AG04449 (cell line): ENCODE results near the gene OR51I1.

Experiments
- CTCF ChIA-PET: fragments of 350-600 bp; formaldehyde crosslinking; extraction: SDS; loops from one replicate; lab custom pipeline; 2021; ENCODE audit warnings: antibody characterized with exemption; lab: Yijun Ruan, JAX
- POLR2A ChIA-PET: fragments of 400-600, 350-600 bp; formaldehyde crosslinking; extraction: SDS; loops from one replicate; lab custom pipeline; 2020; ENCODE audit warnings: antibody characterized with exemption, inconsistent platforms; lab: Yijun Ruan, JAX
- DNase-seq: peaks from one replicate; pipeline ENCODE4 v3.0.0-alpha.2; 2010; ENCODE audit warnings: low read depth, low spot score
- H3K4me3 ChIP-seq: 2 replicates; pipeline ENCODE4 v1.5.1; 2011; ENCODE audit warnings: low read depth, mild to moderate bottlenecking, control low read depth, low read length
- TF ChIP-seq, protein P1 (sequence below): IDR thresholded peaks from one replicate; pipeline ENCODE4 v1.5.1; 2011; ENCODE audit warnings: mild to moderate bottlenecking, moderate library complexity, low read length, control low read depth, inconsistent platforms; ENCODE audit not compliant: insufficient read depth; ENCODE audit errors: missing control alignments

The OR51I1 gene

DNA sequence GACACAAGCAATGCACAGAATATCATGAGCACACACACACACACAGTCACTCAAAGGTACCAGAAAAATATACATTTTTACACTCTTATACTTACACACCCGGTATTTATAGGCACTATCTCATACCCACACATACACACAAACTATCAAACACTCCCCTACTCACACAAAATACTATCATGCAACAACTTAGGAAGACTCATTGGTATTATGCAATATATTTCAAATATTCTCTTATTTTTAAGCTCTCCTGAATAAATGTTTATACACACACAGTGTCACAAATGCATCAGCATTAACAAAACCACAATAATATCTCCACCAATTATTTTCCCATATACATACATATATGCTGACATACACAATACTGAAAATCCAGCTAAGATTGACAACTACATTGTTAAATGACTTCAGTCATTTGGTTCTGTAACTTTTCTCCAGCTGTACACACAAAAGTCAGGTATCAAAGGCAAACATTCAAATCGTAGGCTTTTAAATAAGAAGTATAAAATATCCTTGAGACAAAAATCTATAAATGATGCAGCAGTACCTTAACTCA, 2.6 kb upstream of the OR51I1 start:
- POLR2A ChIA-PET, result no interaction called here
- no peak for DNase-seq
- TF ChIP-seq, protein P1, sequence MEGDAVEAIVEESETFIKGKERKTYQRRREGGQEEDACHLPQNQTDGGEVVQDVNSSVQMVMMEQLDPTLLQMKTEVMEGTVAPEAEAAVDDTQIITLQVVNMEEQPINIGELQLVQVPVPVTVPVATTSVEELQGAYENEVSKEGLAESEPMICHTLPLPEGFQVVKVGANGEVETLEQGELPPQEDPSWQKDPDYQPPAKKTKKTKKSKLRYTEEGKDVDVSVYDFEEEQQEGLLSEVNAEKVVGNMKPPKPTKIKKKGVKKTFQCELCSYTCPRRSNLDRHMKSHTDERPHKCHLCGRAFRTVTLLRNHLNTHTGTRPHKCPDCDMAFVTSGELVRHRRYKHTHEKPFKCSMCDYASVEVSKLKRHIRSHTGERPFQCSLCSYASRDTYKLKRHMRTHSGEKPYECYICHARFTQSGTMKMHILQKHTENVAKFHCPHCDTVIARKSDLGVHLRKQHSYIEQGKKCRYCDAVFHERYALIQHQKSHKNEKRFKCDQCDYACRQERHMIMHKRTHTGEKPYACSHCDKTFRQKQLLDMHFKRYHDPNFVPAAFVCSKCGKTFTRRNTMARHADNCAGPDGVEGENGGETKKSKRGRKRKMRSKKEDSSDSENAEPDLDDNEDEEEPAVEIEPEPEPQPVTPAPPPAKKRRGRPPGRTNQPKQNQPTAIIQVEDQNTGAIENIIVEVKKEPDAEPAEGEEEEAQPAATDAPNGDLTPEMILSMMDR, result no peak
- CTCF ChIA-PET, result no interaction called here
- H3K4me3 ChIP-seq, result no peak overlapping the region

DNA sequence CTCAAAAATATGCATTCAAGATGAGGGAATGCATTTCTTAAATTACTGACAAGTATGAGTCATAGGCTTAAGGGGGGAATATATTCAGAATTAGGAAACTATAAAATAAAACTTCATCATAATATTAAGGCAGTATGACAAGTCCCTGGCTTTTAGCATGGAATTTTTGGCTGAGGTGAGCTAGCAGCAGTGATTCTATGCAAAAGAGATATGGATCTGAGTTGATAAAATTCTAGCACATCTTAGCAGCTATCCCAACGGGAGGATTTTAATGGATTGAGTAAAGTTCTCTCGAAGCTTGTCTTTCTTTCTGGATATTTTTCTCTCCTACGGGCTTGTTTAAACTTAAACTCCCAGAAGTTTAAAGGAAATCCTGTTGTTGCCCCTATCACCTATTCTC, 18.2 kb downstream of the OR51I1 start:
- ChIA-PET POLR2A (no interaction called here), CTCF (no interaction called here)
- TF ChIP-seq, protein P1, result no peak
- no peak for DNase-seq
- H3K4me3 ChIP-seq, result no peak overlapping the region

DNA sequence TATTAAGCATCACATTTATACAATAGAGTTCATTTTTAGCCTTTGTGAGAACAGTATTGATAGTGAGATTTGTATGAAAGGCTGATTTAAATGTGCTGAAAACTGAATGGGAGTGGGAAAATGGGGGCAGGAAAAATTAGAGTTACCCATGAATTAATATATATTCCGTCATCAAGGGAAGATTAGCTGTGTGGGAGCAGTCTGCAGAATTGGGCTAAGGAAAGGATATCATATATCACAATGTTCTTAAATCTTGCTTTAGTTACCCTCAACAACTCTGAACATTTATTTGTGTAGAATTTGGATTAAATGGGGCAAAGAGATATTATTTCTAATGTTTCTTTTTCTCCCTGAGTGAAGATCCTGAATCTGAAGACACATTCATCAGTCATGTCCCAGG, 19.5 kb downstream of the OR51I1 start, which contains the start of gene OR51Q1:
OR51Q1 (plus strand) TSS at position 301 of the 400 bp plus-strand sequence; CDS start at position 391, 90 bp downstream.
- ChIA-PET POLR2A (no interaction called here), CTCF (no interaction called here)
- no peak within 1 kb of the TSS for H3K4me3 ChIP-seq
- TF ChIP-seq, protein P1, result no peak
- no peak for DNase-seq

DNA sequence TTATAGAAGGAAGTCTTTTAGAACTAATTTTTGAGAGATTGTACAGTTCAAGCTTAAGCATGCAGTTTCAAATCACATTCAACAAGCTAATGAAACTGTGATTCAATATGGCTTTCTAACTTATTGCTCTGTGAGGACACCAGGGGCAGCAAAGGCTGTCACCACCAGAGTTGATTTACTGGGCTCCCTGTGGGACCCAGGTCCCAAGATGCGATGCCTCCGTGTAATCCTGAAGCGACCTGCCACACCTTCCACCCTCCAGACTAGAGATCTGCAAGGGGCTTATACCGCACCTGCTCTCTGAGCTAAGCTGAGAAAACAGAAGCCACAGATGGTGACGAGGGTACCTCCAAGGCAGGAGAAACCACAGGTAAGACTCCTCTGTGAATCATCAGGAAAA, 20.3 kb downstream of the OR51I1 start:
- ChIA-PET POLR2A (no interaction called here), CTCF (no interaction called here)
- no peak overlapping the region for H3K4me3 ChIP-seq
- DNase-seq, result no peak
- TF ChIP-seq, protein P1, result no peak

DNA sequence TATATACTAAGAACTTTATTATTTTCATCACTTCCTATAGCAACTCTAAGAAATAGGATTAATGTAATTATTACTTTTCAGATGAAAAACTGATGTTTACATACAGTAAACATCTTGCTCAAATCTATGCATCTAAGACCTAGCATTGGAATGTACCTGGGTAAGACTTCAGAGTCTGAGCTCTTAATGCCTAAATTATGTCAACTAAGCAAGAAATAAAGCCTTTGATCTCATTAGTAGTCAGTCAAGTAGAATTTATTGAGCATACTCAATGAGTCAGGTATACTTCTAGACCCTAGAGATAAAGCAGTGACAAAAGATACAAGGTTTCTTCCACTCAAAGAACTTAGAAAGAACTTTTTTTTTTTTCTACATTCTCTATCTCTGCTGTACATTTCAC, 36.1 kb downstream of the OR51I1 start:
- POLR2A ChIA-PET, result no interaction called here
- TF ChIP-seq, protein P1, result no peak
- CTCF ChIA-PET, result interaction anchor here (1.1 kb wide), 1 partner anchor 779 kb away, joined by 3 read pairs; no protein-coding TSS in a partner anchor
- no peak overlapping the region for H3K4me3 ChIP-seq
- DNase-seq, result no peak

DNA sequence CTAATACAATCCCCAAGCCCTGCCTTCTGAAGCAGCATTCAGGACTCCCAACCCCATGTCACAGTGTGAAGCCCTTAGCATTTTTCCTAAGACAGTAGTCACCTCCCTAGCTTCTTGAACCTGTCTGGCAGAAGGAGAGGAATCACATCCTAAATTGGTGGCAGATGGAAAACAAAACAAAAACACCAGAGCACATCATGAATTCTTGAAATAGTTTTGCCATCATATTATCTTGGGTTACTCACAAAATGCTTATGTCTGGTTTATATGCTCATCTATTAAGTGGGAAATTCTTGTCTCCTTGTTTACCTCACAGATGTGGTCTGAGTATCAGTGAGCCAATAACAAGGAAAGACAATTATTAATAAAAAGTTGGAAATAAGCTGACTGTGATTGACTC, 42.4 kb downstream of the OR51I1 start:
- POLR2A ChIA-PET, result no interaction called here
- CTCF ChIA-PET, result no interaction called here
- no peak overlapping the region for H3K4me3 ChIP-seq
- DNase-seq, result no peak
- TF ChIP-seq, protein P1, result no peak
